OCI-LY1 (cell line): Measurements from ENCODE around the gene RNF187.

Experiments used
- EZH2 ChIP-seq: fragments of 200-600 bp; sonication (generic), shearing (Covaris generic); IDR thresholded peaks from 2 replicates; pipeline ENCODE4 v1.8.0; 2017; ENCODE audit warnings: borderline replicate concordance, mixed run types, mild to moderate bottlenecking, antibody characterized with exemption, low read length, moderate library complexity, mixed read lengths
- TF ChIP-seq, protein P1 (sequence below): fragments of 200-600 bp; sonication (generic), shearing (Covaris generic); IDR thresholded peaks from 2 replicates; pipeline ENCODE4 v1.5.1; 2017; ENCODE audit warnings: mild to moderate bottlenecking, antibody characterized with exemption, low read length, moderate library complexity, mixed read lengths

- TF ChIP-seq, protein P1, sequence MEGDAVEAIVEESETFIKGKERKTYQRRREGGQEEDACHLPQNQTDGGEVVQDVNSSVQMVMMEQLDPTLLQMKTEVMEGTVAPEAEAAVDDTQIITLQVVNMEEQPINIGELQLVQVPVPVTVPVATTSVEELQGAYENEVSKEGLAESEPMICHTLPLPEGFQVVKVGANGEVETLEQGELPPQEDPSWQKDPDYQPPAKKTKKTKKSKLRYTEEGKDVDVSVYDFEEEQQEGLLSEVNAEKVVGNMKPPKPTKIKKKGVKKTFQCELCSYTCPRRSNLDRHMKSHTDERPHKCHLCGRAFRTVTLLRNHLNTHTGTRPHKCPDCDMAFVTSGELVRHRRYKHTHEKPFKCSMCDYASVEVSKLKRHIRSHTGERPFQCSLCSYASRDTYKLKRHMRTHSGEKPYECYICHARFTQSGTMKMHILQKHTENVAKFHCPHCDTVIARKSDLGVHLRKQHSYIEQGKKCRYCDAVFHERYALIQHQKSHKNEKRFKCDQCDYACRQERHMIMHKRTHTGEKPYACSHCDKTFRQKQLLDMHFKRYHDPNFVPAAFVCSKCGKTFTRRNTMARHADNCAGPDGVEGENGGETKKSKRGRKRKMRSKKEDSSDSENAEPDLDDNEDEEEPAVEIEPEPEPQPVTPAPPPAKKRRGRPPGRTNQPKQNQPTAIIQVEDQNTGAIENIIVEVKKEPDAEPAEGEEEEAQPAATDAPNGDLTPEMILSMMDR, result no peak
- TF ChIP-seq EZH2, result no peak
Observed at GRCh38 chr1:228471154-228471761, 15.9 kb upstream of the RNF187 start.
